ENCODE measurements around the gene MORN1.

The MORN1 gene

DNA sequence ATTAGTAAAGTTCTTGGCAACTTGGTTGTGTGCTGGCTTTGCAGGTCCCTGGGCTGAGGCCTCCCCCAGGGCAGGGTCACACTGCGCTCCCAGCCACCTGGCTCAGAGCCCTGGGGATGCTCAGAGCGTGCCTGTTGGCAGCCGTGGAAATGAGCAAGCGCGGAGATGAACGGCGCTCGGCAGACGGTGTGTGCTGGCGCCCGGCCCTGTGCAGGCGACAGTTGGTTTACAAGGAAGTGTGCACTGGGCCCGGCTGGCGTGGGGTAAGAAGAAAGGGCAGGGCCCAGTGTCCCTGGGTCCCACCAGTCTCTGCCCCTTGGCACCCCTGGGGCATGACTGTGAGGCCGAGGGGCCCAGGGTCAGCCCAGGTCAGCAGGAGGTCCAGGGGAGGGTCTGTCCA lies 46.7 kb upstream of the MORN1 start:
- H3K27ac ChIP-seq (ENCODE audit: low read length, poor library complexity, severe bottlenecking), result no peak overlapping the region
- no peak overlapping the region for H3K23ac ChIP-seq (ENCODE audit: low read length in 2 of 2)
- H2BK12ac ChIP-seq (ENCODE audit: low read length in 2 of 2), result no peak overlapping the region
- H2BK120ac ChIP-seq (ENCODE audit: low read depth, low read length), result no peak overlapping the region
- no peak overlapping the region for H3K18ac ChIP-seq (ENCODE audit: low read depth in 1 of 2, low read length in 2 of 2)
- no peaks in the 10 kb centered on the region for H3K9me3 ChIP-seq (ENCODE audit: control insufficient read depth, low read length)
- no peak overlapping the region for H3K9ac ChIP-seq (ENCODE audit: low read length)
- no peak overlapping the region for H2BK15ac ChIP-seq (ENCODE audit: low read depth, poor library complexity, severe bottlenecking)
- no peaks in the 10 kb centered on the region for H3K36me3 ChIP-seq (ENCODE audit: control insufficient read depth in 1 of 2, insufficient read depth in 2 of 2, low read depth in 1 of 2, low read length in 2 of 2)
- peaks cover 18 to 67% of the 10 kb centered on the region in 2 experiments for H3K27me3 ChIP-seq (ENCODE audit: control insufficient read depth in 1 of 2, insufficient read depth in 1 of 2, low read length in 2 of 2)
- no peak overlapping the region for H3K4ac ChIP-seq (ENCODE audit: low read depth in 1 of 2, low read length in 2 of 2)
- peaks cover 17% of the 10 kb centered on the region for H3K4me1 ChIP-seq (ENCODE audit: control insufficient read depth, insufficient read depth, low read depth, low read length)
- H2BK5ac ChIP-seq (ENCODE audit: low read depth, low read length, poor library complexity, severe bottlenecking), result no peak overlapping the region
- WGBS, result 85% methylated on average over 15 of the region's 15 CpGs
- no peak overlapping the region for H3K14ac ChIP-seq (ENCODE audit: low read length in 2 of 2)
- H2AFZ ChIP-seq (ENCODE audit: low read depth, low read length), result no peak overlapping the region
- no peak overlapping the region for H4K8ac ChIP-seq (ENCODE audit: low read length)
- H3K79me1 ChIP-seq (replicated peaks; ENCODE audit: low read length, poor library complexity, severe bottlenecking), result no peaks in the 10 kb centered on the region
- no peak overlapping the region for H3K4me3 ChIP-seq (ENCODE audit: insufficient read depth in 1 of 2, low read depth in 1 of 2, low read length in 2 of 2)
- H3K4me2 ChIP-seq (ENCODE audit: low read length, poor library complexity, severe bottlenecking), result no peak overlapping the region
- H4K91ac ChIP-seq (ENCODE audit: low read length), result no peak overlapping the region
- no peak for DNase-seq
- H2AK5ac ChIP-seq (ENCODE audit: low read length, severe bottlenecking), result no peak overlapping the region

DNA sequence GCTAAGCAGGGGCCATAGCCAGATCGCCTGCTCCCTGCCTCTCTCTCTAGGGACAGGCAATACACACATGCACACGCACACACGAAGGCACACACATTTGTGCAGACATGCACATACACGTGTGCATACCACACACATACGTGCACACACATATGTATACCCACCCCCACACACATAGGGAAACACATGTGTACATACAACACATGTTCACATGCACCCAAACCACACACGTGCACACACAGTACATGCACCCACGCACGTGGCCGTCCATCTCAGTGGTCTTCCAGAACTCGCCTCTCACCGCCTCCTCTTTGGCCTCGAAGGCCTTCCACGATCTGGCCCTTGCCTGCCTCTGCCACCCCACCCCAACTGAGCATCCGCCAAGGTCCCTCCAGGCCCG lies 46.3 kb upstream of the MORN1 start:
- H3K4me2 ChIP-seq (ENCODE audit: low read length, poor library complexity, severe bottlenecking), result no peak overlapping the region
- WGBS, result 81% methylated on average over 15 of the region's 15 CpGs

DNA sequence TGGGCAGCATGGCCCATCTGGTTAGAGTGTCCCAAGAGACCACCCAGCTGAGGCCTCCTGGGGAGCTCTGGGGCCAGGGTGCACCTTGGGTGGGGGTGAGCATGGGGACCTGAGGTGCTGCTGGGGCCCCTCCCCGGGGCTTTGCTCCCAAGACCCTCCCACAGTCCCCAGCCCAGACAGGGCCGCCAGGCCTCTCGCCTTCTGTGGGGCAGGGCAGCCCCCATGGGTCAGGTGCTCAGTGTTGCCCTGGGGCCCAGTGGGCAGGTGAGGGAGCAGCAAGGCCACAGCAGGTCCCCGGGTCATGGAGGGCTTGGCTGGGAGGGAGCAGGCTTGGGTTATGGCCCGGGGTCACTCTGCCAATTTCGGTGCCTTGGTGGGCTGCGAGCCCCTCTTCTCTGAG lies 45.5 kb upstream of the MORN1 start:
- Histone ChIP-seq H4K8ac (ENCODE audit: low read length) (no peak overlapping the region), H3K27ac (ENCODE audit: low read length, poor library complexity, severe bottlenecking) (no peak overlapping the region), H3K4me2 (ENCODE audit: low read length, poor library complexity, severe bottlenecking) (no peak overlapping the region), H3K18ac (ENCODE audit: low read depth in 1 of 2, low read length in 2 of 2) (no peak overlapping the region), H3K9ac (ENCODE audit: low read length) (no peak overlapping the region), H3K79me1 (replicated peaks; ENCODE audit: low read length, poor library complexity, severe bottlenecking) (no peaks in the 10 kb centered on the region), H3K27me3 (ENCODE audit: control insufficient read depth in 1 of 2, insufficient read depth in 1 of 2, low read length in 2 of 2) (peaks cover 23 to 67% of the 10 kb centered on the region in 2 experiments), H2BK120ac (ENCODE audit: low read depth, low read length) (no peak overlapping the region), H2BK15ac (ENCODE audit: low read depth, poor library complexity, severe bottlenecking) (no peak overlapping the region), H3K23ac (ENCODE audit: low read length in 2 of 2) (no peak overlapping the region), H3K4ac (ENCODE audit: low read depth in 1 of 2, low read length in 2 of 2) (no peak overlapping the region), H2BK5ac (ENCODE audit: low read depth, low read length, poor library complexity, severe bottlenecking) (no peak overlapping the region), H3K36me3 (ENCODE audit: control insufficient read depth in 1 of 2, insufficient read depth in 2 of 2, low read depth in 1 of 2, low read length in 2 of 2) (no peaks in the 10 kb centered on the region), H2BK12ac (ENCODE audit: low read length in 2 of 2) (no peak overlapping the region), H3K4me3 (ENCODE audit: insufficient read depth in 1 of 2, low read depth in 1 of 2, low read length in 2 of 2) (no peak overlapping the region), H3K9me3 (ENCODE audit: control insufficient read depth, low read length) (no peaks in the 10 kb centered on the region), H3K4me1 (ENCODE audit: control insufficient read depth, insufficient read depth, low read depth, low read length) (peaks cover 5% of the 10 kb centered on the region), H2AFZ (ENCODE audit: low read depth, low read length) (no peak overlapping the region), H3K14ac (ENCODE audit: low read length in 2 of 2) (no peak overlapping the region), H4K91ac (ENCODE audit: low read length) (no peak overlapping the region), H2AK5ac (ENCODE audit: low read length, severe bottlenecking) (no peak overlapping the region)
- DNase-seq, result no peak
- WGBS, result 85% methylated on average over 6 of the region's 7 CpGs

More for the DNA sequence above, 46.3 kb upstream of the MORN1 start:
- Histone ChIP-seq H3K27ac (ENCODE audit: low read length, poor library complexity, severe bottlenecking) (no peak overlapping the region), H3K14ac (ENCODE audit: low read length in 2 of 2) (no peak overlapping the region), H3K23ac (ENCODE audit: low read length in 2 of 2) (no peak overlapping the region), H3K9me3 (ENCODE audit: control insufficient read depth, low read length) (no peaks in the 10 kb centered on the region), H3K27me3 (ENCODE audit: control insufficient read depth in 1 of 2, insufficient read depth in 1 of 2, low read length in 2 of 2) (peaks cover 23 to 67% of the 10 kb centered on the region in 2 experiments), H2BK120ac (ENCODE audit: low read depth, low read length) (no peak overlapping the region), H2BK12ac (ENCODE audit: low read length in 2 of 2) (no peak overlapping the region), H4K91ac (ENCODE audit: low read length) (no peak overlapping the region), H2AK5ac (ENCODE audit: low read length, severe bottlenecking) (no peak overlapping the region), H3K9ac (ENCODE audit: low read length) (no peak overlapping the region), H2BK15ac (ENCODE audit: low read depth, poor library complexity, severe bottlenecking) (no peak overlapping the region), H3K36me3 (ENCODE audit: control insufficient read depth in 1 of 2, insufficient read depth in 2 of 2, low read depth in 1 of 2, low read length in 2 of 2) (no peaks in the 10 kb centered on the region), H3K4me3 (ENCODE audit: insufficient read depth in 1 of 2, low read depth in 1 of 2, low read length in 2 of 2) (no peak overlapping the region), H3K18ac (ENCODE audit: low read depth in 1 of 2, low read length in 2 of 2) (no peak overlapping the region), H3K4ac (ENCODE audit: low read depth in 1 of 2, low read length in 2 of 2) (no peak overlapping the region), H3K4me1 (ENCODE audit: control insufficient read depth, insufficient read depth, low read depth, low read length) (peaks cover 13% of the 10 kb centered on the region), H2BK5ac (ENCODE audit: low read depth, low read length, poor library complexity, severe bottlenecking) (no peak overlapping the region), H4K8ac (ENCODE audit: low read length) (no peak overlapping the region), H2AFZ (ENCODE audit: low read depth, low read length) (no peak overlapping the region), H3K79me1 (replicated peaks; ENCODE audit: low read length, poor library complexity, severe bottlenecking) (no peaks in the 10 kb centered on the region)
- no peak for DNase-seq

DNA sequence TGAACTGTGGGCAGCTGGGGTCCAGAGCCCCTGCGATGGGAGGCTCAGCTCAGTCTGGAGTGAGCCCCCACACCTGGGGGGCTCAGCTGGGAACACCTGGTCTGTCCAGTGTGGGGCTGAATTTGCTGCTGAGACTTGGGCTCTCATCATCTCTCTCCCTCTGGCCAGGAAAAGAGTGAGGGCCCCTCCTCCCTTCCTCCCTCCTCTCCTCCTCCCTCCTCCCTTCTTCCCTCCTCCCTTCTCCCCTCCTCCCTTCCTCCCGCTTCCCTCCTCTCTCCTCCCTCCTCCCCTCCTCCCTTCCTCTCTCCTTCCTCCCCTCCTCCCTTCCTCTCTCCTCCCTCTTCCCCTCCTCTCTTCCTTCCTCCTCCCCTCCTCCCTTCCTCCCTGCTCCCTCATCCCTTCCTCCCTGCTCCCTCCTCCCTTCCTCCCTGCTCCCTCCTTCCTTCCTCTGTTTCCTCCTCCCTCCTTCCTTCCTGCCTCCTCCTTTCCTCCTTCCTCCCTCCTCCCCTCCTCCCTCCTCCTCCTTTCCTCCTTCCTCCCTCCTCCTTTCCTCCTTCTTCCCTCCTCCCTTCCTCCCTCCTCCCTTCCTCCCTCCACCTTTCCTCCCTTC lies 44.5 kb upstream of the MORN1 start:
- Histone ChIP-seq H3K23ac (ENCODE audit: low read length in 2 of 2) (no peak overlapping the region), H3K9me3 (ENCODE audit: control insufficient read depth, low read length) (no peaks in the 10 kb centered on the region), H3K4me2 (ENCODE audit: low read length, poor library complexity, severe bottlenecking) (no peak overlapping the region), H2BK15ac (ENCODE audit: low read depth, poor library complexity, severe bottlenecking) (no peak overlapping the region), H3K9ac (ENCODE audit: low read length) (no peak overlapping the region), H2AFZ (ENCODE audit: low read depth, low read length) (no peak overlapping the region), H3K4me1 (ENCODE audit: control insufficient read depth, insufficient read depth, low read depth, low read length) (no peaks in the 10 kb centered on the region), H2BK120ac (ENCODE audit: low read depth, low read length) (no peak overlapping the region), H3K18ac (ENCODE audit: low read depth in 1 of 2, low read length in 2 of 2) (no peak overlapping the region), H4K8ac (ENCODE audit: low read length) (no peak overlapping the region), H3K4me3 (ENCODE audit: insufficient read depth in 1 of 2, low read depth in 1 of 2, low read length in 2 of 2) (no peak overlapping the region), H3K14ac (ENCODE audit: low read length in 2 of 2) (no peak overlapping the region), H2BK5ac (ENCODE audit: low read depth, low read length, poor library complexity, severe bottlenecking) (no peak overlapping the region), H4K91ac (ENCODE audit: low read length) (no peak overlapping the region), H3K36me3 (ENCODE audit: control insufficient read depth in 1 of 2, insufficient read depth in 2 of 2, low read depth in 1 of 2, low read length in 2 of 2) (no peaks in the 10 kb centered on the region), H2BK12ac (ENCODE audit: low read length in 2 of 2) (no peak overlapping the region), H2AK5ac (ENCODE audit: low read length, severe bottlenecking) (no peak overlapping the region), H3K4ac (ENCODE audit: low read depth in 1 of 2, low read length in 2 of 2) (no peak overlapping the region), H3K79me1 (replicated peaks; ENCODE audit: low read length, poor library complexity, severe bottlenecking) (no peaks in the 10 kb centered on the region), H3K27ac (ENCODE audit: low read length, poor library complexity, severe bottlenecking) (no peak overlapping the region), H3K27me3 (ENCODE audit: control insufficient read depth in 1 of 2, insufficient read depth in 1 of 2, low read length in 2 of 2) (peaks cover 23 to 70% of the 10 kb centered on the region in 2 experiments)
- WGBS, result 52% methylated on average over 2 of the region's 2 CpGs
- DNase-seq, result no peak
